Naive thymus-derived CD4-positive, alpha-beta T cell (primary cell): ENCODE results near the gene VPS50. TPM values are rescaled to one million over a fixed set of nuclear protein-coding genes. Genes with fewer than 3 reads are reported as not detected.

Source experiments
- ATAC-seq: fragments of 150-1000 bp; cut with Tn5 transposase; 2 replicates; pipeline ENCODE4 v1.10.0; 2021; ENCODE audit warnings: mild to moderate bottlenecking, moderate library complexity
- CTCF ChIA-PET: fragments of 350-600 bp; sonication (Branson Sonifier 250); formaldehyde crosslinking; loops from one replicate; lab custom pipeline; 2021; ENCODE audit warnings: antibody characterized with exemption; lab: Charles Lee
- POLR2A ChIA-PET: fragments of 350-600 bp; sonication (Branson Sonifier 250); formaldehyde crosslinking; loops from one replicate; lab custom pipeline; 2021; ENCODE audit warnings: antibody characterized with exemption, inconsistent platforms; lab: Charles Lee
- DNase-seq, 9 donors: peaks; one replicate each; pipeline versions ENCODE4 v3.0.0 to v3.0.0-alpha.2; 2020 to 2022; ENCODE audit warnings: mixed read lengths in 1 of 9
- H3K27ac ChIP-seq: one replicate; pipeline ENCODE4 v1.7.0; 2013; ENCODE audit warnings: mild to moderate bottlenecking, low read depth, low read length, moderate library complexity
- H3K27me3 ChIP-seq, 2 donors: one replicate each; pipeline ENCODE4 v1.7.0; 2013; ENCODE audit warnings: low read length in 2 of 2, mild to moderate bottlenecking in 2 of 2, moderate library complexity in 2 of 2; ENCODE audit not compliant: control insufficient read depth in 2 of 2, insufficient read depth in 2 of 2
- H3K36me3 ChIP-seq, 3 experiments: 1 replicate in 2 of 3; 2 replicates in 1 of 3; pipeline ENCODE4 v1.7.0; 2013; ENCODE audit warnings: low read length in 3 of 3, mild to moderate bottlenecking in 3 of 3, moderate library complexity in 1 of 3; ENCODE audit not compliant: insufficient read depth in 3 of 3, control insufficient read depth in 2 of 3
- H3K4me1 ChIP-seq, 2 donors: one replicate each; pipeline ENCODE4 v1.7.0; 2013; ENCODE audit warnings: low read length in 2 of 2, mild to moderate bottlenecking in 2 of 2, moderate library complexity in 1 of 2; ENCODE audit not compliant: control insufficient read depth in 2 of 2, insufficient read depth in 2 of 2
- H3K4me3 ChIP-seq: 2 replicates; pipeline ENCODE4 v1.7.0; 2013; ENCODE audit warnings: mild to moderate bottlenecking, low read length
- H3K9me3 ChIP-seq, 3 experiments: 1 replicate in 2 of 3; 2 replicates in 1 of 3; pipeline ENCODE4 v1.7.0; 2013; ENCODE audit warnings: low read length in 3 of 3; ENCODE audit not compliant: control insufficient read depth in 2 of 3
- H3K27ac Mint-ChIP-seq, 9 donors: one replicate each; pipeline ENCODE4 v1.8.0; 2020 to 2022; ENCODE audit warnings: mixed read lengths in 9 of 9, mild to moderate bottlenecking in 8 of 9, moderate library complexity in 5 of 9, inconsistent platforms in 2 of 9
- H3K27me3 Mint-ChIP-seq, 5 donors: one replicate each; pipeline ENCODE4 v1.8.0; 2021 to 2022; ENCODE audit warnings: mixed read lengths in 5 of 5, mild to moderate bottlenecking in 1 of 5
- H3K36me3 Mint-ChIP-seq, 5 donors: one replicate each; pipeline ENCODE4 v1.8.0; 2020 to 2022; ENCODE audit warnings: mixed read lengths in 5 of 5, mild to moderate bottlenecking in 3 of 5, inconsistent platforms in 1 of 5
- H3K4me1 Mint-ChIP-seq, 7 donors: one replicate each; pipeline ENCODE4 v1.8.0; 2020 to 2022; ENCODE audit warnings: mixed read lengths in 7 of 7, mild to moderate bottlenecking in 3 of 7, inconsistent platforms in 1 of 7
- H3K4me3 Mint-ChIP-seq, 10 donors: one replicate each; pipeline ENCODE4 v1.8.0; 2020 to 2022; ENCODE audit warnings: mild to moderate bottlenecking in 10 of 10, mixed read lengths in 10 of 10, moderate library complexity in 6 of 10, inconsistent platforms in 2 of 10
- H3K9me3 Mint-ChIP-seq, 11 donors: one replicate each; pipeline ENCODE4 v1.8.0; 2020 to 2022; ENCODE audit warnings: mixed read lengths in 11 of 11, mild to moderate bottlenecking in 4 of 11, inconsistent platforms in 1 of 11, moderate library complexity in 1 of 11
- intact Hi-C, 2 donors: fragments of 100-400 bp; cut with micrococcal nuclease; formaldehyde crosslinking; loops; one replicate each; pipeline ENCODE4 v1.15.1; 2023
- polyA plus RNA-seq, 2 donors: library from polyadenylated mRNA; unstranded; fragments of 300-500 nt; fragmentation: Illumina TruSeq; gene quantifications; one replicate each; pipeline ENCODE4 v1.2.3, GENCODE V29; 2021
- total RNA-seq, 6 experiments: library from RNA in 5 of 6; stranded (reverse) in 5 of 6; gene quantifications; 1 replicate in 5 of 6; 2 replicates in 1 of 6; pipeline ENCODE4 v1.2.3 and lab custom pipeline; 2021 to 2026

The VPS50 gene
- total and polyA plus RNA-seq, 7 experiments from 2014 or later: 15.3 to 44.2 (median 30.7) TPM

DNA sequence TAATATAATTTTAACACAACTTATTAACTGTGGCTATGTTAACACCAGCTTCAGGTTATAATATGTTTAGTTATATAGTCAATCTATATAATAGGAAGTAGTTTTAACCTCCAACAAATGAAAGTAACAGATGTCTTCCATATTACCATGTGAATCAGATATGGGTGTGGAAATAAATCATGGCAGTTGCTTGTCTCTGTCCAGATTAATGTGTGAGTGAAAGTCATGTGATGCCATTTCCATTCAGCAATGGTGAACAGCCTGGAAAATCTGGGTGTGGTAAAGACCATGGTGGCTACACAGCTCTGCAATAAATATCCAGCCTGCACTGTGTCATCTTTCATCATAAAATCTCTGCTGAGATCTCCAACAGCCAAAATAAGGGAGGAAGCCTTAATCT is 33.7 kb upstream of the VPS50 start:
- H3K36me3 ChIP-seq: no peaks in the 10 kb centered on the region
- H3K4me1 ChIP-seq: no peaks in the 10 kb centered on the region
- Mint-ChIP-seq H3K9me3 (no peaks in the 10 kb centered on the region), H3K27ac (no peak overlapping the region), H3K4me1 (no peaks in the 10 kb centered on the region), H3K27me3 (peaks cover 21 to 50% (median 46%) of the 10 kb centered on the region in 5 donors), H3K4me3 (no peak overlapping the region), H3K36me3 (no peaks in the 10 kb centered on the region)
- ATAC-seq: no peak
- intact Hi-C loops: no loop called here
- H3K9me3 ChIP-seq: no peaks in the 10 kb centered on the region
- peaks cover 0 to 3% of the 10 kb centered on the region in 2 donors for H3K27me3 ChIP-seq
- DNase-seq: no peak
- CTCF ChIA-PET: no interaction called here
- no peak overlapping the region for H3K27ac ChIP-seq
- POLR2A ChIA-PET: no interaction called here
- H3K4me3 ChIP-seq: no peak overlapping the region

DNA sequence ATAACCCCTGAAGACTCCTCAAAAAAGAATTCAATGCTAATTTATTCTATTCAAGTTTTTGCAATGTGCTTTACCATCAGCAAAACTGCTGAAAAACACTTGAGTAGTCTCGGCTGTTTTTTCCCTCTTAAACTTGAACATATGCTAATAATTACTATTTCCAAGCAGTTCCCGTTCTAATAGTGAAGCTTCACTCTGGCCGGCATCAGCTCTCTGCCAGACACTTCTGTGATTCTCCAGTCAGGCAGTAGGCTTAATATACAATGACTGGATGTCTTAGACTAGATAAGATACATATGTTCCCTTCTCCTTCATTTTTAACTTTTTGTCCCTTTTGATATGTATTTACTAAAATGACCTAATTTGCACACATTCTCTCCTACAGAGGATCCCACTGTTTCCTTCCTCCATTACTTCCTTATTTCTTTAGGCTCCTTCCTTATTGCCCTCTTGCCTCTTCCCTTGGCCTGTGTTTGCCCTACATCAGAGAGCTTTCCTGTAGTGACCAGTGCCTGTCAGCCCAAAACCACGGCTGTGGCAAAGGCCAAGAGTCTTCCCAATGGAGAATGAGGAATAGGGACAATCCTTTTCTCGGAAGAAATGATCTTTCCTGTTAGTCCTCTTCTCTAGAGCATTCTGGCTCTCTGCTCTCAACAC is 29.4 kb upstream of the VPS50 start:
- Mint-ChIP-seq H3K4me1 (no peaks in the 10 kb centered on the region), H3K9me3 (peaks cover 0 to 1% (median 0%) of the 10 kb centered on the region in 11 donors), H3K4me3 (no peak overlapping the region), H3K27ac (no peak overlapping the region), H3K27me3 (peaks cover 29 to 50% (median 34%) of the 10 kb centered on the region in 5 donors), H3K36me3 (no peaks in the 10 kb centered on the region)
- DNase-seq (no peak), ATAC-seq (no peak)
- ChIA-PET POLR2A (no interaction called here), CTCF (no interaction called here)
- no peaks in the 10 kb centered on the region for H3K9me3 ChIP-seq
- no peaks in the 10 kb centered on the region for H3K36me3 ChIP-seq
- no peak overlapping the region for H3K27ac ChIP-seq
- intact Hi-C loops: no loop called here
- H3K4me1 ChIP-seq: no peaks in the 10 kb centered on the region
- H3K4me3 ChIP-seq: no peak overlapping the region
- H3K27me3 ChIP-seq: peaks cover 0 to 3% of the 10 kb centered on the region in 2 donors

DNA sequence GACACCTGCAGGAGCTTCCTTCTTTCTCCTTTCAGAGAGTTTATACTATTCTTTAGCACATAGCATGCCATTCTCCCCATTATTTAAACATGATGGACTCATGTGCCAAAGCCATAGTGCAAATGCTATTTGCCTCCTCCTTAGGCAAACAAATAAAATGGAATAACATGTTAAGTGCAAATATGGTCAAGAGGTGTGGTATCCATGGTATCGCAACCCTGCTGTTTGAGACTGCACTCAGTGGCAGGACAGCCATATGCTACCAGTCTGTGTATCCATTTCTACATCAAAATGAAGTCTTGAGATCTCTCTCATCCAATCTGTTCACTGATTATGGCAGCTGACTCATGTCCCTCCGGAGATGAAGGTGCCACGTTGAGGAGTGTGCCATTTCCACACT is 28.7 kb upstream of the VPS50 start:
- no peak overlapping the region for H3K4me3 Mint-ChIP-seq
- CTCF ChIA-PET: no interaction called here
- DNase-seq: no peak
- H3K4me1 Mint-ChIP-seq: no peaks in the 10 kb centered on the region
- Histone ChIP-seq H3K36me3 (no peaks in the 10 kb centered on the region), H3K4me3 (no peak overlapping the region), H3K27ac (no peak overlapping the region), H3K9me3 (no peaks in the 10 kb centered on the region), H3K4me1 (no peaks in the 10 kb centered on the region), H3K27me3 (peaks cover 0 to 3% of the 10 kb centered on the region in 2 donors)
- H3K27ac Mint-ChIP-seq: no peak overlapping the region
- peaks cover 0 to 1% (median 0%) of the 10 kb centered on the region in 11 donors for H3K9me3 Mint-ChIP-seq
- POLR2A ChIA-PET: no interaction called here
- H3K27me3 Mint-ChIP-seq: peaks cover 29 to 52% (median 33%) of the 10 kb centered on the region in 5 donors
- ATAC-seq: no peak
- H3K36me3 Mint-ChIP-seq: no peaks in the 10 kb centered on the region
- intact Hi-C loops: no loop called here

DNA sequence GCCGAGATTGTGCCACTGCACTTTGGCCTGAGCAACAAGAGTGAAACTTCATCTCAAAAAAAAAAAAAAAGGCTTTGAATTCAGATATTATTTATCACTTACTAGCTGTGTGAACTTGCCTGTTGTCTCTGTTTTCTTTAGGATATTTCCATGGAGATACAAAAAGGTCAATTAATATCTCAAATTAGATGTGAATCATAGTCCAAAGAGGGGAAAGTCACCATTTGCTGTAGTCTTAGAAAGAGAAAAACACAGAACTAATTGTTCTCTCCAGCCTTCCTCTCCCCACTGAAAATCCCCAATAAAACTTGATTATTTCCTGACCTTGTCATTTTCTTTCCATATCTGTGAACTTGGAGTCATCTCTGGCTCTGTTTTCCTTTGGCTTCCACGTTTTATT is 27.1 kb upstream of the VPS50 start:
- H3K36me3 Mint-ChIP-seq: no peaks in the 10 kb centered on the region
- Histone ChIP-seq H3K4me3 (no peak overlapping the region), H3K9me3 (no peaks in the 10 kb centered on the region), H3K27me3 (peaks cover 0 to 3% of the 10 kb centered on the region in 2 donors), H3K27ac (no peak overlapping the region), H3K36me3 (no peaks in the 10 kb centered on the region), H3K4me1 (no peaks in the 10 kb centered on the region)
- H3K27me3 Mint-ChIP-seq: peaks cover 25 to 45% (median 32%) of the 10 kb centered on the region in 5 donors
- ATAC-seq: no peak
- DNase-seq: no peak
- intact Hi-C loops: no loop called here
- CTCF ChIA-PET: no interaction called here
- H3K4me1 Mint-ChIP-seq: no peaks in the 10 kb centered on the region
- no peak overlapping the region for H3K27ac Mint-ChIP-seq
- peaks cover 0 to 1% (median 0%) of the 10 kb centered on the region in 11 donors for H3K9me3 Mint-ChIP-seq
- POLR2A ChIA-PET: no interaction called here
- H3K4me3 Mint-ChIP-seq: no peak overlapping the region

DNA sequence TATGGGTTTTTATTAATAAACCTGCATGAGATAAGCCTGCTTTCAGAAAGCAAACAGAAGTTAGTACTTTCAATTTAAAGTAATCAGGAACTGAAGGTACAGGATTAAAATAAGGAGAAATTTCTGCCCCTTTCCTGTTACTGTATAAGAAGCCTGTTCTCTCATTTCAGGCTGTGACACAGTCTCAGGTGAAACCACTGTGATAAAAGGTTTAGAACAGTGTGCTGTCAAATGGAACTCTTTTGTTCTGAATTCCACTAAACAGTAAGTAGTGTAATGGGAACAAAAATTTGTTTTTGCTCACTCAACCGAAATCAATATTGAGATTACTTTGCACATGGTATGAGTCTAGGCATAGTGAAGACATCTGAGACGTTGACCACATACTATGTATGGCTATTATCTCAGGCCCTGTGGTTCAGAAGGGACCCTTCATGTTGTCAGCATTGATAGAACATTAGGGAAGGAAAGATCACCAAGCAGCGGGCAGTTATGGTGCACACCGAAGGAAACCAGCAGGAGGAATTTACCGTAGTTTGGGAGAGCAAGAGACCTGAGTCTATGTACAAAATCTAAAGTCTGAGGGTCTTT is 20.8 kb upstream of the VPS50 start:
- H3K27me3 Mint-ChIP-seq: peaks cover 34 to 65% (median 49%) of the 10 kb centered on the region in 5 donors
- H3K27ac Mint-ChIP-seq: no peak overlapping the region
- Histone ChIP-seq H3K27ac (no peak overlapping the region), H3K27me3 (peaks cover 0 to 6% of the 10 kb centered on the region in 2 donors), H3K4me1 (no peaks in the 10 kb centered on the region), H3K9me3 (no peaks in the 10 kb centered on the region), H3K4me3 (no peak overlapping the region), H3K36me3 (no peaks in the 10 kb centered on the region)
- H3K4me1 Mint-ChIP-seq: peaks cover 0 to 2% (median 0%) of the 10 kb centered on the region in 7 donors
- no peak overlapping the region for H3K4me3 Mint-ChIP-seq
- ChIA-PET CTCF (no interaction called here), POLR2A (no interaction called here)
- ATAC-seq: no peak
- no peak for DNase-seq
- peaks cover 0 to 2% (median 0%) of the 10 kb centered on the region in 11 donors for H3K9me3 Mint-ChIP-seq
- H3K36me3 Mint-ChIP-seq: no peaks in the 10 kb centered on the region
- intact Hi-C loops: no loop called here

DNA sequence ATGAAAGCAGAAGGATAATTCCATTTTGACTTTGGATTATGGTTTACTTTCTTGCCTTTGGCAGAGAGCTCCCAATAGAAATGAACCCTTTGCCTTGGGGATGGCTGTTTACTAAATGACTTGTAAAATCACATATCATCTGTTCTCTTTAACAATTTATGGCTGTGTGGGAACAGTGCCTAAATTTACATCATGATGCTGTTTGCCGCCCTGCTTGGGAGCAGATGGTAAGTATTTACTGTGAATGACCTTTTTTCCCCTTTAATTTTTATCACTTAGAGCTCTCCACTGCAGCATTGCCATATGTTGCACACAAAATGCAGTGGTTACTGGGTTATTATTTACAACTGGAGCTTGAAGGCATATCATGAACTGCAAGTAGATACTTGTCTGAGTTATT is 19.3 kb upstream of the VPS50 start:
- DNase-seq: no peak

More for the DNA sequence above, 19.3 kb upstream of the VPS50 start:
- H3K4me1 Mint-ChIP-seq: peaks cover 0 to 2% (median 0%) of the 10 kb centered on the region in 7 donors
- Histone ChIP-seq H3K36me3 (no peaks in the 10 kb centered on the region), H3K27me3 (peaks cover 0 to 6% of the 10 kb centered on the region in 2 donors), H3K4me1 (no peaks in the 10 kb centered on the region), H3K4me3 (no peak overlapping the region), H3K9me3 (no peaks in the 10 kb centered on the region), H3K27ac (no peak overlapping the region)
- ChIA-PET CTCF (no interaction called here), POLR2A (no interaction called here)
- no peak for ATAC-seq
- H3K36me3 Mint-ChIP-seq: no peaks in the 10 kb centered on the region
- peaks cover 0 to 2% (median 0%) of the 10 kb centered on the region in 11 donors for H3K9me3 Mint-ChIP-seq
- no peak overlapping the region for H3K27ac Mint-ChIP-seq
- intact Hi-C loops: no loop called here
- H3K27me3 Mint-ChIP-seq: peaks cover 30 to 65% (median 47%) of the 10 kb centered on the region in 5 donors
- H3K4me3 Mint-ChIP-seq: no peak overlapping the region
